Ovary (tissue), 3 donors: ENCODE results near the gene CACNG4.

Source experiments
- EP300 ChIP-seq: sonication (generic); formaldehyde crosslinking; IDR thresholded peaks from one replicate; pipeline ENCODE4 v1.6.1; 2017; ENCODE audit warnings: antibody characterized with exemption
- POLR2A ChIP-seq: fragments of 450-650 bp; IDR thresholded peaks from one replicate; pipeline ENCODE4 v1.6.1; 2017; ENCODE audit warnings: antibody characterized with exemption, mild to moderate bottlenecking, moderate library complexity
- TF ChIP-seq, protein P1 (sequence below), 3 donors: fragments of 450-650 bp in 2 of 3; fragments of 200-600 bp in 1 of 3; IDR thresholded peaks; one replicate each; pipeline versions ENCODE4 v1.5.1 to v1.8.0; 2016 to 2022; ENCODE audit warnings: antibody characterized with exemption in 3 of 3, mild to moderate bottlenecking in 1 of 3
- donor health status: DM: no; HTN: no; CAD: no.

DNA sequence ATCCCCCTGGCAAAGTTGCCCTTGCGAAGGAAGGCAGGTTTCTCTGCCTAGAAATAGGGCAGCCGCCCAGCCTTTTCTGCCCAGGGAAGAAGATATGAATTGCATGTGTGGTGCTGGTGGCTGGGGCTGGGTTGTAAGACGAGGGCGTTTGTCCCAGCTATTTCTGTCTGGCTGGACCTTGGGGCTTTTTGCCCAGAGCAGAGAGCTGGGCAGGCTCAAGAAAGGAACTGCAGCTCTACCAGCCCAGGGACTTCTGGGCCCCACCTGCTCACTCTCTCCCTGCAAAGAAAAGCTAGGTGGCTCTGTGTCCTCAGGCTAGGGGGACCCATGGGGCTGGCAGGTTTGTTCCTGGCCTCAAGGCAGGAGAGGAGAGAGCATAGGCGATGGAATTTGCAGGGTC, 80.4 kb downstream of the CACNG4 start:
- TF ChIP-seq, protein P1, sequence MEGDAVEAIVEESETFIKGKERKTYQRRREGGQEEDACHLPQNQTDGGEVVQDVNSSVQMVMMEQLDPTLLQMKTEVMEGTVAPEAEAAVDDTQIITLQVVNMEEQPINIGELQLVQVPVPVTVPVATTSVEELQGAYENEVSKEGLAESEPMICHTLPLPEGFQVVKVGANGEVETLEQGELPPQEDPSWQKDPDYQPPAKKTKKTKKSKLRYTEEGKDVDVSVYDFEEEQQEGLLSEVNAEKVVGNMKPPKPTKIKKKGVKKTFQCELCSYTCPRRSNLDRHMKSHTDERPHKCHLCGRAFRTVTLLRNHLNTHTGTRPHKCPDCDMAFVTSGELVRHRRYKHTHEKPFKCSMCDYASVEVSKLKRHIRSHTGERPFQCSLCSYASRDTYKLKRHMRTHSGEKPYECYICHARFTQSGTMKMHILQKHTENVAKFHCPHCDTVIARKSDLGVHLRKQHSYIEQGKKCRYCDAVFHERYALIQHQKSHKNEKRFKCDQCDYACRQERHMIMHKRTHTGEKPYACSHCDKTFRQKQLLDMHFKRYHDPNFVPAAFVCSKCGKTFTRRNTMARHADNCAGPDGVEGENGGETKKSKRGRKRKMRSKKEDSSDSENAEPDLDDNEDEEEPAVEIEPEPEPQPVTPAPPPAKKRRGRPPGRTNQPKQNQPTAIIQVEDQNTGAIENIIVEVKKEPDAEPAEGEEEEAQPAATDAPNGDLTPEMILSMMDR (IDR thresholded peaks at IDR 0.05) = no peak
- no peak for TF ChIP-seq POLR2A
- no peak for TF ChIP-seq EP300
